GM12864 (cell line): ENCODE data around the gene ABHD17C.
A peak's percentile ranks its signal among the peaks of the same experiment; 100 is the strongest.

ENCODE experiments used
- DNase-seq: peaks from one replicate; pipeline ENCODE4 v3.0.0-alpha.2; 2011; ENCODE audit warnings: low read depth
- H3K4me3 ChIP-seq: 2 replicates; pipeline ENCODE4 v1.5.1; 2011; ENCODE audit warnings: mild to moderate bottlenecking, low read depth, low read length, control low read depth
- CTCF ChIP-seq: IDR thresholded peaks from 2 replicates; pipeline ENCODE4 v1.5.1; 2011; ENCODE audit warnings: low read depth, mild to moderate bottlenecking, moderate library complexity, low read length, control low read depth, inconsistent platforms; ENCODE audit errors: missing control alignments

The ABHD17C gene

GRCh38 chr15:80689294-80689693 lies 5.8 kb upstream of the ABHD17C start:
- DNase-seq: no peak

GRCh38 chr15:80689716-80690115 lies 5.4 kb upstream of the ABHD17C start:
- no peak for TF ChIP-seq CTCF
- H3K4me3 ChIP-seq: no peak overlapping the region
- no peak for DNase-seq

More at GRCh38 chr15:80689294-80689693, 5.8 kb upstream of the ABHD17C start:
- H3K4me3 ChIP-seq: no peak overlapping the region
- no peak for TF ChIP-seq CTCF

- DNase-seq: no peak
- no peak overlapping the region for H3K4me3 ChIP-seq
Observed at GRCh38 chr15:80691575-80691974, 3.5 kb upstream of the ABHD17C start.

GRCh38 chr15:80693682-80694610 lies 1.2 kb upstream of the ABHD17C start:
- TF ChIP-seq CTCF: no peak
- H3K4me3 ChIP-seq: peak overlapping the region; percentile 71
- no peak for DNase-seq

More at GRCh38 chr15:80691575-80691974, 3.5 kb upstream of the ABHD17C start:
- no peak for TF ChIP-seq CTCF

GRCh38 chr15:80694611-80695098 lies 455 bp upstream of the ABHD17C start:
- peak overlapping the region; percentile 71 for H3K4me3 ChIP-seq
- no peak for DNase-seq
- no peak for TF ChIP-seq CTCF

GRCh38 chr15:80695911-80696661 lies 976 bp downstream of the ABHD17C start:
- no peak for DNase-seq
- TF ChIP-seq CTCF: peak; percentile 25
- H3K4me3 ChIP-seq: peak overlapping the region; percentile 71
